Body of pancreas (tissue), 4 donors: ENCODE results near the gene RINT1.
"Not testable (repeated sequence)": the region's sequence is repeated elsewhere in the genome, so short reads cannot be mapped to it uniquely, and the experiment has no call there.

Experiments
- CTCF ChIP-seq, 7 experiments: fragments of 450-650 bp in 4 of 7; fragments of 200-600 bp in 3 of 7; sonication (generic) in 3 of 7; IDR thresholded peaks; one replicate each; pipeline ENCODE4 v1.5.1; 2016 to 2019; ENCODE audit warnings: antibody characterized with exemption in 7 of 7
- POLR2A ChIP-seq, 3 donors: fragments of 450-650 bp; IDR thresholded peaks; one replicate each; pipeline ENCODE4 v1.6.1; 2016; ENCODE audit warnings: antibody characterized with exemption in 3 of 3, mild to moderate bottlenecking in 2 of 3

GRCh38 chr7:105520620-105521019 lies 11.4 kb upstream of the RINT1 start:
- TF ChIP-seq POLR2A, CTCF (IDR thresholded peaks at IDR 0.05): not testable (repeated sequence)
